K562 (cell line): Measurements from ENCODE around the gene RTL10. TPM values are rescaled to one million over a fixed set of nuclear protein-coding genes. Genes with fewer than 3 reads are reported as not detected.

Source experiments
- ATAC-seq: fragments of 200-7000 bp; cut with Tn5 transposase; 3 replicates; pipeline ENCODE4 v1.9.1; 2020; ENCODE audit warnings: moderate library complexity
- BruUV-seq: library from RNA; stranded (reverse); fragments of 400-500 nt; replicated peaks from 2 replicates; lab custom pipeline; 2021; lab: Mats Ljungman, UMichigan
- CTCF ChIA-PET: fragments of 300-600 bp; formaldehyde crosslinking; extraction: SDS; loops from one replicate; lab custom pipeline; 2021; ENCODE audit warnings: low intra/inter-chr PET ratio; lab: Yijun Ruan, JAX
- POLR2A ChIA-PET: fragments of 300-600, 350-650 bp; sonication (Branson Sonifier 250); formaldehyde crosslinking; extraction: SDS; loops from one replicate; lab custom pipeline; 2021; ENCODE audit warnings: antibody characterized with exemption, inconsistent platforms; lab: Yijun Ruan, JAX
- DNase-seq, 4 experiments: peaks; one replicate each; pipeline versions ENCODE4 v3.0.0 to v3.0.0-alpha.2; 2011 to 2018; ENCODE audit warnings: low spot score in 3 of 4, mixed read lengths in 3 of 4; ENCODE audit errors: extremely low read depth in 1 of 4
- FAIRE-seq: peaks from 2 replicates; lab custom pipeline; 2011; peaks lifted over from hg19 to GRCh38; lab: Jason Lieb, UNC
- H2AFZ ChIP-seq: 2 replicates; pipeline ENCODE4 v1.6.0; 2011; ENCODE audit warnings: low read depth, low read length, control low read depth, inconsistent platforms
- H3K27ac ChIP-seq: fragments of 200-600 bp; 3 replicates; pipeline ENCODE4 v1.8.0; 2011; ENCODE audit warnings: low read depth, mild to moderate bottlenecking, control low read depth, inconsistent platforms, low read length, moderate library complexity, mixed read lengths; ENCODE audit errors: extremely low read depth
- H3K27me3 ChIP-seq, 2 experiments: fragments of 300-600 bp in 1 of 2; 2 replicates in 1 of 2; 3 replicates in 1 of 2; pipeline versions ENCODE4 v1.6.0 to v1.8.0; 2011; ENCODE audit warnings: inconsistent platforms in 2 of 2, low read length in 2 of 2, mild to moderate bottlenecking in 1 of 2, mixed read lengths in 1 of 2, moderate library complexity in 1 of 2; ENCODE audit not compliant: control insufficient read depth in 2 of 2, insufficient read depth in 2 of 2
- H3K36me3 ChIP-seq: fragments of 300-600 bp; 3 replicates; pipeline ENCODE4 v1.8.0; 2011; ENCODE audit warnings: mild to moderate bottlenecking, low read length, inconsistent platforms; ENCODE audit not compliant: control insufficient read depth, insufficient read depth
- H3K4me1 ChIP-seq, 2 experiments: fragments of 200-600 bp in 1 of 2; replicated peaks in 1 of 2; 2 replicates in 1 of 2; 3 replicates in 1 of 2; pipeline versions ENCODE4 v1.5.1 to v1.8.0; 2011; ENCODE audit warnings: inconsistent platforms in 2 of 2, low read length in 2 of 2, mild to moderate bottlenecking in 1 of 2, mixed read lengths in 1 of 2, moderate library complexity in 1 of 2; ENCODE audit not compliant: control insufficient read depth in 2 of 2, insufficient read depth in 2 of 2
- H3K4me2 ChIP-seq: 2 replicates; pipeline ENCODE4 v1.6.1; 2011; ENCODE audit warnings: low read length, control low read depth, inconsistent platforms, mixed read lengths; ENCODE audit not compliant: insufficient read depth
- H3K4me3 ChIP-seq: fragments of 200-600 bp; sonication (generic), shearing (Covaris generic); 2 replicates; pipeline ENCODE4 v1.5.1; 2016; ENCODE audit warnings: control low read depth, inconsistent platforms
- H3K79me2 ChIP-seq: fragments of 200-600 bp; 3 replicates; pipeline ENCODE4 v1.8.0; 2011; ENCODE audit warnings: low read length, inconsistent platforms; ENCODE audit not compliant: control insufficient read depth, insufficient read depth
- H3K9ac ChIP-seq, 2 experiments: 2 replicates each; pipeline versions ENCODE4 v1.6.0 to v1.6.1; 2011; ENCODE audit warnings: low read depth in 2 of 2, low read length in 2 of 2, control low read depth in 1 of 2, inconsistent platforms in 1 of 2, mild to moderate bottlenecking in 1 of 2, mixed read lengths in 1 of 2; ENCODE audit not compliant: insufficient read depth in 1 of 2
- H3K9me1 ChIP-seq: one replicate; pipeline ENCODE4 v1.6.0; 2011; ENCODE audit warnings: inconsistent platforms, mild to moderate bottlenecking, low read length, moderate library complexity; ENCODE audit not compliant: control insufficient read depth, insufficient read depth
- H3K9me3 ChIP-seq: replicated peaks from 2 replicates; pipeline ENCODE4 v1.5.1; 2011; ENCODE audit warnings: low read depth, low read length, inconsistent platforms; ENCODE audit not compliant: control insufficient read depth, insufficient read depth
- H4K20me1 ChIP-seq: replicated peaks from 2 replicates; pipeline ENCODE4 v1.6.1; 2011; ENCODE audit warnings: low read length, inconsistent platforms, mixed read lengths; ENCODE audit not compliant: control insufficient read depth, insufficient read depth
- CTCF ChIP-seq, 3 experiments: IDR thresholded peaks in 2 of 3; conservative IDR thresholded peaks in 1 of 3; 2 replicates each; pipeline ENCODE4 v1.5.1; 2011 to 2012; ENCODE audit warnings: low read length in 3 of 3, mild to moderate bottlenecking in 3 of 3, control low read depth in 2 of 3, improper control_type of control experiment in 1 of 3, inconsistent platforms in 1 of 3, low read depth in 1 of 3, mixed read lengths in 1 of 3, moderate library complexity in 1 of 3; ENCODE audit not compliant: insufficient read depth in 2 of 3
- E2F3 ChIP-seq: fragments of 250-450 bp; sonication (Bioruptor Pico); IDR thresholded peaks from 2 replicates; pipeline ENCODE4 v1.4.0; 2020; ENCODE audit warnings: mild to moderate bottlenecking
- KLF13 ChIP-seq: fragments of 450-650 bp; IDR thresholded peaks from 2 replicates; pipeline ENCODE4 v1.6.1; 2016; ENCODE audit warnings: missing genetic modification characterization, low read depth, mild to moderate bottlenecking, missing compliant biosample characterization, moderate library complexity, borderline replicate concordance
- MLX ChIP-seq, 2 experiments: fragments of 450-650 bp in 1 of 2; sonication (generic) in 1 of 2; formaldehyde crosslinking; conservative IDR thresholded peaks; 2 replicates each; pipeline versions ENCODE4 v1.4.0 to v1.8.1; 2020 to 2022; ENCODE audit warnings: mild to moderate bottlenecking in 1 of 2, missing genetic modification reagents in 1 of 2
- NFXL1 ChIP-seq: fragments of 450-650 bp; formaldehyde crosslinking; IDR thresholded peaks from 2 replicates; pipeline ENCODE4 v1.4.0; 2021; ENCODE audit warnings: mild to moderate bottlenecking
- PHF21A ChIP-seq: fragments of 450-650 bp; IDR thresholded peaks from 2 replicates; pipeline ENCODE4 v1.6.1; 2017; ENCODE audit warnings: low read depth, borderline replicate concordance
- RBFOX2 ChIP-seq: fragments of 200-400 bp; formaldehyde crosslinking; IDR thresholded peaks from 2 replicates; pipeline ENCODE4 v1.6.1; 2017; ENCODE audit warnings: low read depth, mild to moderate bottlenecking, low read length, moderate library complexity
- RBM14 ChIP-seq: fragments of 200-400 bp; formaldehyde crosslinking; IDR thresholded peaks from 2 replicates; pipeline ENCODE4 v1.6.1; 2018; ENCODE audit warnings: low read depth, mild to moderate bottlenecking, low read length, moderate library complexity, borderline replicate concordance; ENCODE audit not compliant: insufficient read depth
- RBM15 ChIP-seq: fragments of 200-400 bp; formaldehyde crosslinking; IDR thresholded peaks from 2 replicates; pipeline ENCODE4 v1.6.1; 2018; ENCODE audit warnings: mild to moderate bottlenecking, low read length, moderate library complexity; ENCODE audit not compliant: insufficient read depth
- SRF ChIP-seq, 2 experiments: fragments of 250-450, 450-650 bp in 1 of 2; sonication (Bioruptor Pico) in 1 of 2; sonication (generic) in 1 of 2; formaldehyde crosslinking; IDR thresholded peaks; 2 replicates each; pipeline versions ENCODE4 v1.5.0 to v1.5.1; 2020 to 2022; ENCODE audit warnings: mild to moderate bottlenecking in 1 of 2, missing genetic modification reagents in 1 of 2
- TCFL5 ChIP-seq: fragments of 250-450 bp; sonication (Bioruptor Pico); conservative IDR thresholded peaks from 2 replicates; pipeline ENCODE4 v1.6.1; 2021; ENCODE audit warnings: mild to moderate bottlenecking, moderate library complexity, matching md5 sums
- TOE1 ChIP-seq, 2 experiments: fragments of 450-650 bp in 1 of 2; sonication (generic) in 1 of 2; formaldehyde crosslinking in 1 of 2; IDR thresholded peaks; 2 replicates each; pipeline versions ENCODE4 v1.7.1 to v1.8.0; 2016 to 2022; ENCODE audit warnings: borderline replicate concordance in 2 of 2, mild to moderate bottlenecking in 2 of 2, antibody characterized with exemption in 1 of 2, inconsistent platforms in 1 of 2, low read depth in 1 of 2, missing genetic modification reagents in 1 of 2, moderate library complexity in 1 of 2
- UBTF ChIP-seq, 2 experiments: IDR thresholded peaks; 2 replicates each; pipeline ENCODE4 v1.6.1; 2012; ENCODE audit warnings: improper control_type of control experiment in 2 of 2, low read depth in 2 of 2, low read length in 2 of 2, borderline replicate concordance in 1 of 2
- ZNF274 ChIP-seq: IDR thresholded peaks from 2 replicates; pipeline ENCODE4 v1.6.1; 2011; ENCODE audit warnings: low read depth, mild to moderate bottlenecking, low read length, moderate library complexity, borderline replicate concordance
- ZNF785 ChIP-seq: fragments of 250-450 bp; sonication (Bioruptor Pico); IDR thresholded peaks from 2 replicates; pipeline ENCODE4 v1.4.0; 2020; ENCODE audit warnings: mild to moderate bottlenecking
- WGBS: fragments of 100-300 bp; shearing (Covaris generic); methylation state at CpG from one replicate; pipeline ENCODE4 v1.1.6; 2016; ENCODE audit warnings: low coverage, mixed read lengths; ENCODE audit not compliant: insufficient coverage; ENCODE audit errors: missing lambda C conversion rate; 5-methylcytosine and 5-hydroxymethylcytosine counted together
- in situ Hi-C: fragments of 300-500 bp; cut with MboI; formaldehyde crosslinking; loops from 4 replicates; pipeline ENCODE4 v1.15.0; 2018; ENCODE audit warnings: inconsistent platforms, mixed read lengths
- intact Hi-C: fragments of 100-400 bp; cut with micrococcal nuclease; formaldehyde crosslinking; loops from 2 replicates; pipeline ENCODE4 v1.14.2; 2022
- polyA plus RNA-seq, 8 experiments: library from polyadenylated mRNA; depleted of rRNA in 4 of 8; stranded (reverse) in 5 of 8; unstranded in 3 of 8; fragments of >200 nt; fragmentation: Nextera tagmentation in 2 of 8; fragmentation: Illumina TruSeq in 1 of 8; extraction: Ambion mirVana in 2 of 8; extraction: Trizol in 1 of 8; gene quantifications; 2 replicates each; pipeline versions ENCODE4 v1.2.1 to v1.2.3, GENCODE V29; 2011 to 2014; ENCODE audit warnings: inconsistent platforms in 1 of 8, missing spikeins in 1 of 8
- total RNA-seq, 7 experiments: library from RNA; depleted of rRNA in 6 of 7; stranded (reverse); fragments of >200 nt in 6 of 7; fragmentation: Illumina TruSeq in 2 of 7; extraction: Trizol in 2 of 7; gene quantifications; 2 replicates each; pipeline versions ENCODE4 v1.2.1 to v1.2.3, GENCODE V29; 2011 to 2021; ENCODE audit warnings: low replicate concordance in 1 of 7

The RTL10 gene
- total and polyA plus RNA-seq, 9 of the 15 experiments (the other 6 are each of a cell fraction or from before 2014, with no cell fraction given), result 19.8 to 75.5 (median 32.5) TPM

- no peaks in the 10 kb centered on the region for H3K27me3 ChIP-seq
- H3K4me2 ChIP-seq, result no peak overlapping the region
- WGBS, result 73% methylated on average over 9 of the region's 9 CpGs
- H3K4me3 ChIP-seq, result no peak overlapping the region
- no peaks in the 10 kb centered on the region for H3K9me3 ChIP-seq
- peak overlapping the region in 1 of 2 experiments; percentile 51; a peak in 2 of 4 replicates for H3K9ac ChIP-seq
- H3K4me1 ChIP-seq, result peaks cover 24 to 70% of the 10 kb centered on the region in 2 experiments
- peaks cover 10% of the 10 kb centered on the region for H3K9me1 ChIP-seq
- no peak for DNase-seq
- FAIRE-seq, result no peak
- ChIA-PET POLR2A (interaction anchor here (0.6 to 11.1 kb wide), 15 partner anchors 9 to 236 kb away, joined by 3 to 141 read pairs (median 4); no protein-coding TSS in a partner anchor), CTCF (interaction anchor here (1.1 kb wide), 1 partner anchor 133 kb away, joined by 3 read pairs; no protein-coding TSS in a partner anchor)
- BruUV-seq, result no TSS peak
- intact Hi-C loops, result loop anchor here (5.0 kb wide), 2 partner anchors 133 to 158 kb away; no protein-coding TSS in a partner anchor
- ATAC-seq, result no peak
- H3K79me2 ChIP-seq, result no peaks in the 10 kb centered on the region
- in situ Hi-C loops, result no loop called here
- no peak overlapping the region for H3K27ac ChIP-seq
- peaks cover 8% of the 10 kb centered on the region; the same call in 1 of the 3 replicates for H3K36me3 ChIP-seq
- peaks cover 31% of the 10 kb centered on the region for H4K20me1 ChIP-seq
- no peak overlapping the region for H2AFZ ChIP-seq
- TF ChIP-seq UBTF (IDR thresholded peaks at IDR 0.05; ENCODE audit: borderline replicate concordance in 1 of 2, low read depth in 2 of 2, low read length in 2 of 2) (no peak), SRF (CRISPR knock-in tag; IDR thresholded peaks at IDR 0.05) (peak in 1 of 2 experiments; percentile 8; a peak in 1 of 4 replicates), NFXL1 (no peak), ZNF785 (CRISPR knock-in tag) (no peak), TCFL5 (no peak), MLX (CRISPR knock-in tag; conservative IDR thresholded peaks at IDR 0.05) (0 out of 4 replicates have a peak, but pooled peaks of 1 of the 2 experiments have one; percentile 35), RBFOX2 (no peak), TOE1 (IDR thresholded peaks at IDR 0.05; ENCODE audit: borderline replicate concordance) (no peak), TOE1 (CRISPR knock-in tag; IDR thresholded peaks at IDR 0.05; ENCODE audit: borderline replicate concordance, low read depth) (no peak), RBM15 (no peak), CTCF (IDR thresholded peaks at IDR 0.05 in 2 of 3, conservative IDR thresholded peaks at IDR 0.05 in 1 of 3; ENCODE audit: insufficient read depth in 2 of 3, low read depth in 1 of 3, low read length in 3 of 3) (peak in 1 of 3 experiments; percentile 2; a peak in 1 of 6 replicates), ZNF274 (no peak), PHF21A (no peak), KLF13 (tag) (no peak), E2F3 (CRISPR knock-in tag) (0 out of 2 replicates have a peak, but pooled peaks have one; percentile 33), RBM14 (0 out of 2 replicates have a peak, but pooled peaks have one; percentile 19)
Observed at GRCh38 chr22:19889951-19890350, 35.3 kb upstream of the RTL10 start.
